Psoas muscle (tissue), 8 donors: ENCODE data around the gene MAP4K4. TPM values are rescaled to one million over a fixed set of nuclear protein-coding genes. Genes with fewer than 3 reads are reported as not detected.

Source experiments
- ATAC-seq, 4 donors: fragments of 200-7000 bp; cut with Tn5 transposase; one replicate each; pipeline ENCODE4 v1.9.1; 2020; ENCODE audit warnings: moderate library complexity in 3 of 4, mild to moderate bottlenecking in 2 of 4
- DNase-seq, 2 donors: peaks; one replicate each; pipeline ENCODE4 v3.0.0-alpha.2; 2020
- H3K27ac ChIP-seq: fragments of 200-600 bp; one replicate; pipeline ENCODE4 v1.8.0; 2022
- H3K27me3 ChIP-seq, 3 donors: fragments of 200-600 bp in 1 of 3; one replicate each; pipeline versions ENCODE4 v1.6.1 to v1.8.0; 2013 to 2022; ENCODE audit warnings: low read length in 2 of 3, mild to moderate bottlenecking in 2 of 3, moderate library complexity in 1 of 3; ENCODE audit not compliant: insufficient read depth in 3 of 3
- H3K36me3 ChIP-seq, 2 donors: fragments of 200-600 bp in 1 of 2; one replicate each; pipeline versions ENCODE4 v1.6.1 to v1.8.0; 2013 to 2022; ENCODE audit warnings: low read depth in 1 of 2, mild to moderate bottlenecking in 1 of 2, moderate library complexity in 1 of 2; ENCODE audit not compliant: insufficient read depth in 1 of 2
- H3K4me1 ChIP-seq: fragments of 200-600 bp; one replicate; pipeline ENCODE4 v1.8.0; 2022
- H3K4me3 ChIP-seq: fragments of 200-600 bp; one replicate; pipeline ENCODE4 v1.8.0; 2022; ENCODE audit warnings: mild to moderate bottlenecking
- H3K9me3 ChIP-seq: fragments of 200-600 bp; one replicate; pipeline ENCODE4 v1.8.0; 2022
- CTCF ChIP-seq: fragments of 200-600 bp; IDR thresholded peaks from one replicate; pipeline ENCODE4 v1.8.0; 2022; ENCODE audit warnings: antibody characterized with exemption
- WGBS, 3 donors: extraction: QIAGEN DNeasy Blood & Tissue Kit; methylation state at CpG; one replicate each; pipeline versions ENCODE4 v1.1.6 to v1.1.7; 2013; 5-methylcytosine and 5-hydroxymethylcytosine counted together
- intact Hi-C, 2 donors: fragments of 100-400 bp; cut with DNase I; formaldehyde crosslinking; loops; one replicate each; pipeline versions ENCODE4 v1.11.0 to v1.14.2; 2022
- polyA plus RNA-seq, 3 donors: library from polyadenylated mRNA; stranded (reverse); fragments of 200-250 nt; gene quantifications; one replicate each; pipeline ENCODE4 v1.2.3, GENCODE V29; 2013
- total RNA-seq, 4 donors: library from RNA; stranded (reverse); fragmentation: NEBNext Ultra II Directional in 2 of 4; extraction: Animal tissue kit (Norgen Biotek cat#: 25700) in 2 of 4; gene quantifications; one replicate each; pipeline versions ENCODE4 v1.2.1 to v1.2.4, GENCODE V29; 2021 to 2023
- donor health status: healthy with polysubstance abuse.
- donor health status: DM: no; HTN: no; CAD: no; lungs with moderate emphysema.
- donor health status: Bipolar disorder and iron deficiency.
- donor health status: healthy.
- donor health status: DM: yes; HTN: yes; CAD: no.
- donor health status: DM: no; HTN: no; CAD: no.
- donor health status: DM: no; HTN: no; CAD: no.
- donor health status: DM: yes; HTN: yes; CAD: no.

MAP4K4 gene
- total and polyA plus RNA-seq, 7 donors: 20.1 to 99.9 (median 80.4) TPM

GRCh38 chr2:101675512-101675911, 22.0 kb upstream of the MAP4K4 start:
- intact Hi-C loops: no loop called here
- 28 to 43% (median 42%) methylated on average over 2 of the region's 2 CpGs for WGBS, 3 donors

GRCh38 chr2:101676674-101677073, 20.8 kb upstream of the MAP4K4 start:
- ATAC-seq (no peak), DNase-seq (no peak)
- 88 to 96% (median 89%) methylated on average over 2 of the region's 2 CpGs for WGBS, 3 donors
- intact Hi-C loops: no loop called here
- Histone ChIP-seq H3K27ac (no peak overlapping the region), H3K9me3 (peaks cover 14% of the 10 kb centered on the region), H3K4me3 (no peak overlapping the region), H3K36me3 (no peaks in the 10 kb centered on the region), H3K27me3 (no peaks in the 10 kb centered on the region), H3K4me1 (no peaks in the 10 kb centered on the region)
- TF ChIP-seq CTCF: no peak

More at GRCh38 chr2:101675512-101675911, 22.0 kb upstream of the MAP4K4 start:
- no peak for ATAC-seq
- no peaks in the 10 kb centered on the region for H3K36me3 ChIP-seq
- no peak for TF ChIP-seq CTCF
- H3K4me3 ChIP-seq: no peak overlapping the region
- no peaks in the 10 kb centered on the region for H3K4me1 ChIP-seq
- no peak for DNase-seq
- H3K9me3 ChIP-seq: peaks cover 15% of the 10 kb centered on the region
- no peaks in the 10 kb centered on the region for H3K27me3 ChIP-seq
- H3K27ac ChIP-seq: no peak overlapping the region

GRCh38 chr2:101677658-101678057, 19.8 kb upstream of the MAP4K4 start:
- Histone ChIP-seq H3K4me3 (no peak overlapping the region), H3K27ac (no peak overlapping the region), H3K4me1 (no peaks in the 10 kb centered on the region), H3K27me3 (no peaks in the 10 kb centered on the region), H3K36me3 (no peaks in the 10 kb centered on the region), H3K9me3 (peaks cover 4% of the 10 kb centered on the region)
- intact Hi-C loops: no loop called here
- 33 to 47% (median 44%) methylated on average over 1 of the region's 1 CpG for WGBS, 3 donors
- no peak for ATAC-seq
- no peak for TF ChIP-seq CTCF
- no peak for DNase-seq

GRCh38 chr2:101678379-101678778, 19.1 kb upstream of the MAP4K4 start:
- Histone ChIP-seq H3K27me3 (no peaks in the 10 kb centered on the region), H3K36me3 (no peaks in the 10 kb centered on the region), H3K27ac (no peak overlapping the region), H3K4me1 (no peaks in the 10 kb centered on the region), H3K4me3 (no peak overlapping the region), H3K9me3 (no peaks in the 10 kb centered on the region)
- 92 to 98% (median 97%) methylated on average over 3 of the region's 3 CpGs for WGBS, 3 donors
- ATAC-seq (no peak), DNase-seq (no peak)
- intact Hi-C loops: no loop called here
- no peak for TF ChIP-seq CTCF

- no peak for ATAC-seq
- H3K27ac ChIP-seq: no peak overlapping the region
- no peak for TF ChIP-seq CTCF
- no peaks in the 10 kb centered on the region for H3K27me3 ChIP-seq
- no peak overlapping the region for H3K4me3 ChIP-seq
- H3K36me3 ChIP-seq: no peaks in the 10 kb centered on the region
- no peaks in the 10 kb centered on the region for H3K9me3 ChIP-seq
- intact Hi-C loops: no loop called here
- no peak for DNase-seq
- WGBS, 3 donors: 83 to 85% (median 84%) methylated on average over 8 of the region's 8 CpGs
- H3K4me1 ChIP-seq: no peaks in the 10 kb centered on the region
These were observed 18.3 kb upstream of the MAP4K4 start for GRCh38 chr2:101679037-101679726.
